GM23338 (cell line): ENCODE measurements around the gene CHST2.

Experiments
- CTCF ChIP-seq, 2 experiments: fragments of 200-600 bp in 1 of 2; sonication (generic) in 1 of 2; conservative IDR thresholded peaks; 2 replicates each; pipeline versions ENCODE4 v1.5.1 to v1.6.1; 2016 to 2017; ENCODE audit warnings: antibody characterized with exemption in 2 of 2, low read depth in 2 of 2, mild to moderate bottlenecking in 2 of 2, moderate library complexity in 1 of 2
- EZH2phosphoT487 ChIP-seq: fragments of 200-600 bp; sonication (generic); IDR thresholded peaks from one replicate; pipeline ENCODE4 v1.8.1; 2018; ENCODE audit warnings: antibody characterized with exemption; ENCODE audit not compliant: unreplicated experiment
- POLR2AphosphoS5 ChIP-seq: IDR thresholded peaks from 2 replicates; pipeline ENCODE4 v1.6.1; 2016; ENCODE audit warnings: antibody characterized with exemption, low read depth

DNA sequence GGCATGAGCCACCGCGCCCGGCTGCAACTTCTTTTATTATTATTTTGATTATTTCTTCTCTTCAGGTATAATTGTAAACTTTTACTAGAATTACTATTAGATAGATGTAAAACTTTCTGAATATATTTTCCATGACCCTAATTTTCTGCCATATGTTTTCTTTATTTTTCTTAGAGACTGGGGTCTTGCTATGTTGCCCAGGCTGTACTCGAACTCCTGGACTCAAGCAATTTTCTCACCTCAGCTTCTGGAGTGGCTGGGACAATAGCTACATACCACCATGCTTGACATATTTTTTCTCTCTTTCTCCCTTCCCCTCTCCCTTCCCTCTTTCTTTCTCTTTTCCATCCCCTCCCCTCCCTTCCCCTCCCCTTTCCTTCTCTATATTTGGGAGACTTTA is 29.6 kb upstream of the CHST2 start:
- no peak for TF ChIP-seq CTCF (conservative IDR thresholded peaks at IDR 0.05; ENCODE audit: low read depth in 2 of 2)
- TF ChIP-seq EZH2phosphoT487 = no peak
- no peak for TF ChIP-seq POLR2AphosphoS5
